ENCODE results near the gene BIN2. TPM values are rescaled to one million over a fixed set of nuclear protein-coding genes. Genes with fewer than 3 reads are reported as not detected.

Gene BIN2
- total and polyA plus RNA-seq, 9 of the 15 experiments (the other 6 are each of a cell fraction or from before 2014, with no cell fraction given) = 0.04 to 0.39 (median 0.25) TPM; not detected in 1

DNA sequence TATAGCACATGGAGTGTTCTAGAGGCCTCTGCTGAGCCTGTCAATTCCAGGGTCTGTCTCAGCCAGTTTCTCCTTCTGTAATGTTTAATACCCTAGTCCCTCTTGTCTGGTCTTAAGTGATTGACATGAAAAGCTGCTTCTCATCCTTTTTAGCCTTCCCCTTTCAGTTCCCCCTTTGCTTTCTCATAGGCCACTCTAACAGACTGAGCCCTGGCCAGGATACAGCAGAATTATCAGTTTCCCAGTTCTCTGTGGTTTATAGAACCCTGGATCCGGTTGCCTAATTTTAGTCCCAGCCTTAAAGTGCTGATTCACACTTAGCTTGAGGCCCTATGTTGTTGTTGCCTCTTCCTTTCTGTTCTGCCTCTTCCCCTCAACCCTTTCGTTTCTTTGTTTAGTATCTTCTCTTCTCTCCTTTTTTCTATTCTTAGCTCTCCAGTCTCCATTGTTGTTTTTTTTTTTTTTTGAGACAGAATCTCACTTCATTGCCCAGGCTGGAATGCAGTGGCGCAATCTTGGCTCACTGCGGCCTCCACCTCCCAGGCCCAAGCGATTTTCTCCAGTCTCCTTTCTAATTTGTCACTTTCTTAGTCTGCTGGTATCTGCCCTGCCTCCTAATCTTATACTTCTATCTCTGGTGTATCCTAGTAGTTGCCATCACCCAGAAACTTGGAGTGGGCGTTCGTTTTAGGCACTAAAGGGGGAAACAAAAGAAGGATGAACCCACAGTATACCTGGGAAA is 2.9 kb upstream of the BIN2 start (continued):
- TF ChIP-seq HNRNPLL (IDR thresholded peaks at IDR 0.05; ENCODE audit: low read depth, low read length, poor library complexity, severe bottlenecking) (no peak), TFAM (CRISPR knock-in tag; conservative IDR thresholded peaks at IDR 0.05) (no peak), HMG20A (CRISPR knock-in tag; conservative IDR thresholded peaks at IDR 0.05) (no peak), SNIP1 (IDR thresholded peaks at IDR 0.05; ENCODE audit: low read depth) (0 out of 2 replicates have a peak, but pooled peaks have one; percentile 39), ETV1 (tag; conservative IDR thresholded peaks at IDR 0.05; ENCODE audit: low read depth) (peak; percentile 89), ZNF75A (CRISPR knock-in tag; IDR thresholded peaks at IDR 0.05) (no peak), ZNF146 (CRISPR knock-in tag; IDR thresholded peaks at IDR 0.05; ENCODE audit: unreplicated experiment) (no peak), ZNF24 (IDR thresholded peaks at IDR 0.05) (no peak), ELF2 (CRISPR knock-in tag; IDR thresholded peaks at IDR 0.05) (no peak), HIVEP1 (CRISPR knock-in tag; IDR thresholded peaks at IDR 0.05) (no peak), EP400 (IDR thresholded peaks at IDR 0.05) (peak; percentile 69; the same call in 1 of the 2 replicates), AFF4 (CRISPR knock-in tag; IDR thresholded peaks at IDR 0.05) (no peak), ZNF561 (CRISPR knock-in tag; conservative IDR thresholded peaks at IDR 0.05) (no peak), MYC (IDR thresholded peaks at IDR 0.05; ENCODE audit: low read depth, low read length) (no peak), MYC (CRISPR knock-in tag; IDR thresholded peaks at IDR 0.05; ENCODE audit: borderline replicate concordance, low read depth) (no peak), ZBTB17 (CRISPR knock-in tag; IDR thresholded peaks at IDR 0.05) (no peak), NFE2L1 (tag; IDR thresholded peaks at IDR 0.05; ENCODE audit: borderline replicate concordance, low read depth) (peak; percentile 65), ZBED1 (IDR thresholded peaks at IDR 0.05) (no peak), PHF21A (IDR thresholded peaks at IDR 0.05; ENCODE audit: borderline replicate concordance, low read depth) (0 out of 2 replicates have a peak, but pooled peaks have one; percentile 33), ILF3 (IDR thresholded peaks at IDR 0.05; ENCODE audit: borderline replicate concordance) (no peak), RBM22 (IDR thresholded peaks at IDR 0.05; ENCODE audit: low read depth, low read length, poor library complexity, severe bottlenecking) (no peak), SRSF7 (optimal IDR thresholded peaks at IDR 0.05; ENCODE audit: low read depth, low read length) (no peak), ZC3H4 (CRISPR knock-in tag; IDR thresholded peaks at IDR 0.05; ENCODE audit: borderline replicate concordance) (no peak), SIX5 (IDR thresholded peaks at IDR 0.05; ENCODE audit: borderline replicate concordance in 1 of 2, insufficient read depth in 1 of 2, low read depth in 1 of 2, low read length in 2 of 2) (no peak)

Measured in K562 (cell line).